GM12874 (cell line): ENCODE data around the gene E2F4.

Experiments used
- TF ChIP-seq, protein P1 (sequence below): IDR thresholded peaks from 2 replicates; pipeline ENCODE4 v1.5.1; 2011; ENCODE audit warnings: low read depth, mild to moderate bottlenecking, control low read depth, low read length, moderate library complexity; ENCODE audit not compliant: insufficient read depth

Gene E2F4

DNA sequence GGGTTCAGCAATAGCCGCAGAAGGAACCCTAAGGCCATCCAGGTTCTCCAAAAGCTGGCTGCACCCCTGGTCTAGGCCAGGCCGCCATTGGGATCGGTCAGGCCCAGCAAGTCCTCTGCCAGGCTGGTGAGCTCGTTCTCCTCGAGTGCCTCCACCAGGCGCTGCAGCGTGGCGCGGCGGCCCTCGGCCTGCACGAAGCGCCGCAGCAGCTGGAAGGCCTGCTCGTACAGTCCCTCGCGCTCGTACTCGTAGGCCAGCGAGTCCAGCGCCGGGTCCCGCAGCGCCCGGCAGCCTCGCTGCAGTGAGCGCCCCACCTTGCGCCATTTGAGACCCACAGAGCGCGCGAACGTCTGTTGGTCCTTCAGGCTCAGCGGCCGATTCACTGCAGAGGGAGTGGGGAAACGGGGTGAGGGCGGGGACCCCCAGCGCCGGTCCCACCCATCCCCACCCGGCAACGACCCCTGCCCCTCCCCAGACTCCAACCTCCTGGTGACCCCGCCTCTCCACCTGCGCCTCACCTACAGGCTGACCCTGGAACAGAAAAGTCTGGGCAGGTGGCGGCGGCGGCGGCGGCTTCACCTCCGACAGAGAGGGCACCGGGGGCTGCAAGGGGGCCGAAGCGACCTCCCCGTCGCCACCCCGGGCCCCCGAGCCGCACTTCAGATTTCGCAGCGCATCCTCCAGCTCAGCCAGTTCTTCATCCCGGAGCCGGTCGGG lies 37.2 kb upstream of the E2F4 start:
- TF ChIP-seq, protein P1, sequence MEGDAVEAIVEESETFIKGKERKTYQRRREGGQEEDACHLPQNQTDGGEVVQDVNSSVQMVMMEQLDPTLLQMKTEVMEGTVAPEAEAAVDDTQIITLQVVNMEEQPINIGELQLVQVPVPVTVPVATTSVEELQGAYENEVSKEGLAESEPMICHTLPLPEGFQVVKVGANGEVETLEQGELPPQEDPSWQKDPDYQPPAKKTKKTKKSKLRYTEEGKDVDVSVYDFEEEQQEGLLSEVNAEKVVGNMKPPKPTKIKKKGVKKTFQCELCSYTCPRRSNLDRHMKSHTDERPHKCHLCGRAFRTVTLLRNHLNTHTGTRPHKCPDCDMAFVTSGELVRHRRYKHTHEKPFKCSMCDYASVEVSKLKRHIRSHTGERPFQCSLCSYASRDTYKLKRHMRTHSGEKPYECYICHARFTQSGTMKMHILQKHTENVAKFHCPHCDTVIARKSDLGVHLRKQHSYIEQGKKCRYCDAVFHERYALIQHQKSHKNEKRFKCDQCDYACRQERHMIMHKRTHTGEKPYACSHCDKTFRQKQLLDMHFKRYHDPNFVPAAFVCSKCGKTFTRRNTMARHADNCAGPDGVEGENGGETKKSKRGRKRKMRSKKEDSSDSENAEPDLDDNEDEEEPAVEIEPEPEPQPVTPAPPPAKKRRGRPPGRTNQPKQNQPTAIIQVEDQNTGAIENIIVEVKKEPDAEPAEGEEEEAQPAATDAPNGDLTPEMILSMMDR = no peak

DNA sequence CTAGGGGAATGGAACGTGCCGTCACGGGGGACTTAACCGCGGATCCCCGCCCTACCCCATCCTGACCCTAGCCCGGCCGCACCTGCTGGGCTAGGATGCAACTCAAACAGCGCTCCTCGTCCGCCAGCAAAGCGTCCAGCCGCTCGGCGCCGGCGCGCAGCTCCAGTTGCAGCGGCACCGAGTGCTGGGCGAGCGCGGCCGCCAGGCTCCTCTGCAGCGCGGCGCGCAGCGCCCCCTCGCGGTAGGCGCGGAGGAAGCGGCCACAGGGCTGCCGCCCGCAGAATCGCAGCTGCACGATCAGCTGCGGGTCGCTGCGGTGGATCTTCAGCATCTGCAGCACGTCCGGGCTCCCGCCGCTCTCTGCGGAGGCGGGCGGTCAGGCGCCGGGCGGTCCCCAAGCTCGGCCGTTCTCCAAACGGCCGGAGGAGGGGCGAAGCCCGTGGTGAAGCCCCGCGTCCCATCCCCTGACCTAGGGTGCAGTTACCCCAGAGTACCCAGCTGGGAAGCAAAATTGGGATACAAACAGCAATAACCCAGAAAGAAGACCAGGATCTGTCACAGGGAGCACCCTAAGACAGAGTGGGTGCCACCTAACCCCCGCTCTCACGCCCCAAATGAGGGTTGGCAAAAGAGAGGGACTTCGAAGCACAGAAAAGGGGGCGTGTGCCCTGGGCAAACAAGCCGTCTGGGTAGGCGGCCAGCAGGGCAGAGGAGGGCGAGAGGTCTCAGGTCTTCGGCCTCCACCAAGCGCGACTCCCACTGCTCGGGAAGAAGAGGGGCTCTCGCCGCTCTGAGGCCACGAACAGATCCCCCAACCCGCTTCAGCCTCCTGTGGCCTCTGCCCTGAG lies 36.4 kb upstream of the E2F4 start:
- TF ChIP-seq, protein P1 = peak; percentile 99

DNA sequence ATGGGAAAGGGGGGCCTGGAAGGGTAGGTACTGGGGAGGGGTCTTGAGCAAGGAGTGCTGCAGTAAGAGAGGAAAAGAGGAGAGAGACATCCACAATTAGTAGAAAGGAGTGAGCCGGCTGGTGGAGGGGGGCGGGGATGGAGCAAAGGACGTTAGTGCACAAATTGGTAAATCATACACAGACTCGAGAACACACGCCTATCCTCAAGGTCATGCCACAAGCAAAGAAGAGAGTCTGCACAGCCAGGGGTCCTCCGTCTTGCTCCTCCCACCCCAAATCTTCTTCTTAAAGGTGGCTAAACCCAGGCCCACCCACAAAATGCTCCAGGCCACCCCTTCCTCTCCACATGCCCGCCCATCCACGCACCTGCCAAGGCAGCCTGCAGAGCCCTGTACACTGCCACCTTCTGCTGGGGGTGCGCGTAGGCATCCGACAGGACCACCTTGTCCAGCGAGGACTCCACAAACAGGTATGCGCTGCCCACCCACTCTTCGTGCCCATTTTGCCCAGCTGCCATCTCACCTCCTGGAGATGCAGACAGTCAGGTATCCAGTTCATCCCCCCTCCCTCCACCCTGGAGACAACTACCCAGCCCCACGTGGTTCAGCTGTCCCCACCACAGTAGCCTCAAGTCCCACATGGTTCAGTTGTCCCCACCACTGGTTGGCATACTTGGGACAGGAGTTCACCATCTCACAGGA lies 35.7 kb upstream of the E2F4 start:
- TF ChIP-seq, protein P1 = no peak

DNA sequence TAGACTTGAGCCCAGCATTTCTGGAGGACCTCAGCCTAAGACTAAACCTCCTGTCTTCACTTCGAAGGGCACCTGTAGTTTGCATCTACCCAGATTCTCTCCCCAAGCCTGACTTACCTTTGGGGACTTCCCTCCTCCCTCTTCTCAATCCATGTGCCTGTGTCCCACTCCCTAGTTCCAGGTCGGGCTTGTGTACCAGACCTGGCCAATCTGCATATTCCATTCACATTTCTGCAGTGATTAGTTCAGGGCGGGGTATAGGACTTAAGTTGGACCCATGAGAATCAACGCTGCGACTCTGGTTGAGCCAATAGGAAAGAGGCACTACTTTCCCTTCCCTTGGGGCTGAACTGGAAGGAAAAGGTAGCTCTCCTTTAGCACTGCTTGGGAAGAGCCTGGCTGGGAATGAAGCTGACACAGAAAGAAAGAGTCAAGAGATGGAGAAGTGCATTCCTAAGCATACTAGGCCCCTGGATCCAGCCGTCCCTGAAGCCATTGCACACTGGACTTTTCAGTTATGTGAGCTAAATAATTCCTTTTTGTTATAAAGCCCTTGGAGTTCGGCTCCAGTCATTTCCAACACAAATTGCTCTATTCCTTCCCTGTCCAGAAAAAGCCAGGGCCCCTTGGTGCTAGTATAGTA lies 34.7 kb upstream of the E2F4 start:
- TF ChIP-seq, protein P1 = no peak

DNA sequence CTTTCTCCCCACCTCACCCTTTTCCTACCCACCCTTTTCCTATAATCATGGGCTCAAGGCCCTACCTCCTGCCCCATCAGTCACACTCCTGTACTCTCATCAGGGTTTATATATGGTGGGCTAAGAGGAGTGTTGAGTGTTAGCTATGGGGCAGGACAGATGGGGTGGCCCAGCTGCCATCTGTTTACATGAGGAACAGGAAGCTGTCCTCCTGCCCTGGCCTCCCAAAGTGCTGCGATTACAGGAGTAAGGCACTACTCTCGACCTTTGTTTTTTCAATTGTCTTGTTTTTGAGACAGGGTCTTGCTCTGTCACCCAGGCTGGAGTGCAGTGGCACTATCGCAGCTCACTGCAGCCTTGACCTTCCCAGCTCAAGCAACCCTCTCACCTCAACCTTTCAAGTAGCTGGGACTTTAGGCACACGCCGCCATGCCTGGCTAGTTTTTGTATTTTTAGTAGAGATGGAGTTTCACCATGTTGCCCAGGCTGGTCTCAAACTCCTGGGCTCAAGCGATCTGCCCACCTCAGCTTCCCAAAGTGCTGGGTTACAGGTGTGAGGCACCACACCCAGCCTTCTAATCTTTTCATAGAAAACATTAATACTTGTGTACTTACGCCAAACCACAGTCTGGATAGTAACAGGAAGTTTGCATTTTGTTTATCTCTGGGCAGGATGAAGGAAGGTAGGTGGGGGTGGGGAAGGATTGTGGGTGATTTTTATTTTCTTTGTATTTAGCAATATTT lies 33.9 kb upstream of the E2F4 start:
- TF ChIP-seq, protein P1 = no peak

DNA sequence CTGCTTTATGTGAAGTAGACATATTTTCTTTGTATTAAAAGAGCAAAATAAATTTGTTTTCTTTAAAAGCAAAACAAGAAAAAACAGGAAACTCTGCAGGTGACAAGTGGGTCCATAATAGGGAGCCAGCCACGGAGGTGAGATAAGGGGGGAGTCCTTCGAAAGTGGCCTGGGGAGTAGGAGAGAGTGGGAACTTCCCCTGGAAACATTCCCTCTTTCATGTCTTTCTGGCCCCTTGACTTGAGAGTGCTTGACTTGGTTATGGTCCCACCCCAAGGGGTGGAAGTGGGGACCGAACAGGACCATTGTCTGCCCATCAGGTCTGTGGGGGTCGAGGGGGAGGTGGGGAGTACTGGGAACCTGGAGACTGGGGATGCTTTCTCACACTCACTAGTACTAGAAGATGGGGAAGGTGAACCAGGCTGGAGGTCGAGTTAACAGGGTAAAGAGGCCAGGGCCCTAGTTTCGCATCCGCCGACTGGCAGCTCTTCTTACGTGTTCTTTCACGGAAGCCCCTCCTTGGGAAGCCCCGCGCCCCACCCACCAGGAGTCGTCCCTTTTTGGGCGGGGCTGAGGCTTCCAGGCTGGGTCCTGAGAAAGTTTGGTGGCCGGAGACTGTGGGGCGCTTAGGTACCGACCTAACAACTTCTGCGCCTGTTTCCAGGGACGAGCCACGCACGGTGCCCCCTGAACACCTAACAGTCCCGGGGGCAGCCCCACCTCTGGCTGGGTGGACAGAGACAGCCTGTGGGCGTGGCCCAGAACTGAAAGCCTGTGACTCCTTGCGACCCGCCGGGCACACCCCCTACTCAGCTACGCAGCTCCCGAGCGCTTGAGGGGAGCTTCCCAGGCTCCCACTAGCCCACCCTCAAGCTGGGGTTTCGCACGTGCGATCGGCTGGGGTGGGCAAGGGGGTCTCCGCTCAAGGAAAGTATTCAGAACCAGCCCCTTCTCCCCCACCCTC lies 33.0 kb upstream of the E2F4 start:
- TF ChIP-seq, protein P1 = no peak
